Gastrocnemius medialis (tissue), 4 donors: Measurements from ENCODE around the gene ADGRV1. TPM values are rescaled to one million over a fixed set of nuclear protein-coding genes. Genes with fewer than 3 reads are reported as not detected.

Experiments
- ATAC-seq, 2 donors: fragments of 150-250 bp; one replicate each; pipeline ENCODE4 v1.9.1; 2016
- DNase-seq, 2 donors: peaks; one replicate each; pipeline ENCODE4 v3.0.0-alpha.2; 2019
- H3K27ac ChIP-seq, 4 donors: fragments of 200-600 bp; sonication (generic); 1 replicate in 1 of 4; 2 replicates in 3 of 4; pipeline ENCODE4 v1.5.1; 2016 to 2018; ENCODE audit warnings: mild to moderate bottlenecking in 2 of 4, moderate library complexity in 1 of 4
- H3K27me3 ChIP-seq, 3 donors: fragments of 200-600 bp; sonication (generic) in 2 of 3; 1 replicate in 1 of 3; 2 replicates in 2 of 3; pipeline versions ENCODE4 v1.5.1 to v1.6.0; 2016 to 2019; ENCODE audit warnings: mild to moderate bottlenecking in 1 of 3, moderate library complexity in 1 of 3
- H3K36me3 ChIP-seq, 2 donors: fragments of 200-600 bp; sonication (generic) in 1 of 2; one replicate each; pipeline ENCODE4 v1.5.1; 2017 to 2018
- H3K4me1 ChIP-seq, 2 donors: fragments of 200-600 bp; sonication (generic) in 1 of 2; one replicate each; pipeline ENCODE4 v1.5.1; 2016 to 2017; ENCODE audit warnings: mild to moderate bottlenecking in 2 of 2
- H3K4me3 ChIP-seq, 4 donors: fragments of 200-600 bp; sonication (generic) in 3 of 4; 1 replicate in 1 of 4; 2 replicates in 3 of 4; pipeline ENCODE4 v1.5.1; 2016 to 2019; ENCODE audit warnings: mild to moderate bottlenecking in 2 of 4
- H3K9me3 ChIP-seq, 3 donors: fragments of 200-600 bp; sonication (generic) in 2 of 3; 1 replicate in 1 of 3; 2 replicates in 2 of 3; pipeline ENCODE4 v1.5.1; 2016 to 2019
- POLR2A ChIP-seq, 2 donors: fragments of 450-650 bp; IDR thresholded peaks; one replicate each; pipeline ENCODE4 v1.6.1; 2017; ENCODE audit warnings: antibody characterized with exemption in 2 of 2, mild to moderate bottlenecking in 2 of 2, moderate library complexity in 2 of 2
- in situ Hi-C, 4 donors: fragments of 200-750 bp; cut with MboI; loops; one replicate each; pipeline versions ENCODE4 v1.15.0 to v1.8.0; 2017; ENCODE audit warnings: low sequenced_read_pairs in 4 of 4
- intact Hi-C: fragments of 100-400 bp; cut with DNase I; formaldehyde crosslinking; loops from one replicate; pipeline ENCODE4 v1.15.1; 2023; ENCODE audit warnings: low total_unique reads
- total RNA-seq, 4 donors: library from RNA; depleted of rRNA; stranded (reverse); fragments of >200 nt; gene quantifications; one replicate each; pipeline versions ENCODE4 v1.1.0 to v1.2.3, GENCODE V29; 2016
- TF ChIP-seq, protein P1 (sequence below), 5 experiments: fragments of 450-650 bp in 3 of 5; fragments of 200-600 bp in 2 of 5; sonication (generic) in 2 of 5; IDR thresholded peaks in 4 of 5; conservative IDR thresholded peaks in 1 of 5; 1 replicate in 4 of 5; 2 replicates in 1 of 5; pipeline ENCODE4 v1.5.1; 2016 to 2019; ENCODE audit warnings: antibody characterized with exemption in 5 of 5, mild to moderate bottlenecking in 3 of 5, moderate library complexity in 3 of 5

Gene ADGRV1
- total RNA-seq, 4 donors from 2014 or later: 0.22 to 0.41 TPM; not detected in 2

DNA sequence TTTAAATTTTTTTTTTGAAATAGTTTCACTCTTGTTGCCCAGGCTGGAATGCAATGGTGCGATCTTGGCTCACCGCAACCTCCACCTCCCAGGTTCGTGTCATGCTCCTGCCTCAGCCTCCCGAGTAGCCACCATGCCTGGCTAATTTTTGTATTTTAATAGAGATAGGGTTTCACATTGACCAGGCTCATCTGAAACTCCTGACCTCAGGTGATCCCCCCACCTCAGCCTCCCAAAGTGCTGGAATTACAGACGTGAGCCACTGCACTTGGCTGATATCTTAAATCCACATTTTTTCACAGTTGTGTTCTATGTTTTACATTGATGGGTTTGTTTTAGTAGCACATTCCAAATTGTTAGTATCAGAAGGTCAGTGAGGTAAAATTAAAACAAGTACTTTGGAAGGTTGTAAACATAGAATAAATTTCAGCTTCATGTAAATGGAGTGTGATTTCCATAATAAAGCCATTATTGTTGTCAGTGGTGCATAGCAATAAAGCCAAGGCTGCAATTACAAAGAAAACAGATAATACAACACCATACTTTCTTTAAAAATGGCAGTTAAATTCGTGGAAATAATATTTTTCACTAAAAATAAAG lies 537.3 kb downstream of the ADGRV1 start:
- intact Hi-C loops: no loop called here
- Histone ChIP-seq H3K36me3 (no peaks in the 10 kb centered on the region), H3K4me1 (peaks cover 0 to 9% of the 10 kb centered on the region in 2 donors), H3K4me3 (no peak overlapping the region), H3K27ac (no peak overlapping the region), H3K27me3 (no peaks in the 10 kb centered on the region), H3K9me3 (no peaks in the 10 kb centered on the region)
- TF ChIP-seq, protein P1, sequence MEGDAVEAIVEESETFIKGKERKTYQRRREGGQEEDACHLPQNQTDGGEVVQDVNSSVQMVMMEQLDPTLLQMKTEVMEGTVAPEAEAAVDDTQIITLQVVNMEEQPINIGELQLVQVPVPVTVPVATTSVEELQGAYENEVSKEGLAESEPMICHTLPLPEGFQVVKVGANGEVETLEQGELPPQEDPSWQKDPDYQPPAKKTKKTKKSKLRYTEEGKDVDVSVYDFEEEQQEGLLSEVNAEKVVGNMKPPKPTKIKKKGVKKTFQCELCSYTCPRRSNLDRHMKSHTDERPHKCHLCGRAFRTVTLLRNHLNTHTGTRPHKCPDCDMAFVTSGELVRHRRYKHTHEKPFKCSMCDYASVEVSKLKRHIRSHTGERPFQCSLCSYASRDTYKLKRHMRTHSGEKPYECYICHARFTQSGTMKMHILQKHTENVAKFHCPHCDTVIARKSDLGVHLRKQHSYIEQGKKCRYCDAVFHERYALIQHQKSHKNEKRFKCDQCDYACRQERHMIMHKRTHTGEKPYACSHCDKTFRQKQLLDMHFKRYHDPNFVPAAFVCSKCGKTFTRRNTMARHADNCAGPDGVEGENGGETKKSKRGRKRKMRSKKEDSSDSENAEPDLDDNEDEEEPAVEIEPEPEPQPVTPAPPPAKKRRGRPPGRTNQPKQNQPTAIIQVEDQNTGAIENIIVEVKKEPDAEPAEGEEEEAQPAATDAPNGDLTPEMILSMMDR (IDR thresholded peaks at IDR 0.05 in 4 of 5, conservative IDR thresholded peaks at IDR 0.05 in 1 of 5): no peak
- no peak for TF ChIP-seq POLR2A (IDR thresholded peaks at IDR 0.05)
- in situ Hi-C loops: loop anchor here in 3 of 4 donors (10.0 to 25.0 kb wide), 2 partner anchors 159 to 161 kb away; no protein-coding TSS in a partner anchor
- DNase-seq (no peak), ATAC-seq (no peak)

DNA sequence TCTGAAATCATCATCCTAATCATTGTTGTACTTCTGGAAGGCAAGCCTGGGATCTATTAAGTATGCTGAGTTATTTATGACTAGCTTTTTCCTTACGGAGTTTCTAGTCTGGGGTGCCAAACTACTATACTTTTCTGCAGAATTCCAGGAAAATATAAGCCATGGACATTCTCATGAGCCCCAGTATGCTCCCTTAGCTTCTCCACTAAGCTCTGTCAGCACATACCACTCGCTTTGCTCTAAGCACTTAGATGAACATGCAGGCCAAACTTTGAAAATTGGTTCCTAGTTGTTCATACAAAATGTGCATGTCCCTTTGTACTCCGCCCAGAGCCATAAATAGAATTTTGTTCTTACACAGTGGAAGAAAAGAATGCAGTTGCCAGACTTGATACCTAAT lies 539.9 kb downstream of the ADGRV1 start:
- intact Hi-C loops: no loop called here
- no peak for ATAC-seq

DNA sequence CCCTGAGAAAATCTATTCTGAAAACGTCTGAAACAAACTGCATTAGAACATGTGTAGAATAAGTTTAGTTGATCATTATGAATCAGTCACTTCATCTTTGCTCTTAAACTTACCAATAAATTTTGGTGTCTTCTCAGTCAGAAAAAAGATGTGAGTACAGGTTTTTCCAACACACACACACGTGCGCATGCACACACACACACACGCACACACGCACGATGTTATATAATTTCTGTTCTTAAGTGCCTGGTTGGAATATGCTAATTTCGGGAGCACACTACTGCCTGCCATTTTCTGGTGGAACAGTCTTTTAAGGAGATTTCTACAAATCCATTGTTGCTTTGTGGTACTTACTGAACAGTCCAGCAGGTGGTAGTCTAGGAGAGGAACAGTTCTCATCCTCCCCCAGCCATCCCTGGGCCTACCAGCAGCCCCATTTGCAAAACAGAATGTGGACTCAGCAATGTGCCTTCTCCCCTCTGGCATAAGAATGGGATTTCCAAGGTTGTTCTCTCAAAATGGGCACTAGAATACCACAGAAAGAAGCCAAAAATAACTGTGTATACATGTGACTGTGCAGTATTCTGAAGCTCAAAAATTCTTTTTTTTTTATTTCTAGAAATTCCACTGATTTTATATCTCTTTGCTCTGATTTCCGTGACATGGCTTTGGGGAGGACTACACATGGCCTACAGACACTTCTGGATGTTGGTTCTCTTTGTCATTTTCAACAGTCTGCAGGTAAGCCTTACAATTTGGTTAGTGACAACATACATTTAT lies 543.2 kb downstream of the ADGRV1 start:
- TF ChIP-seq, protein P1 (IDR thresholded peaks at IDR 0.05 in 4 of 5, conservative IDR thresholded peaks at IDR 0.05 in 1 of 5): peak; percentile 79 to 91 (median 81)
- TF ChIP-seq POLR2A (IDR thresholded peaks at IDR 0.05): no peak
- Histone ChIP-seq H3K36me3 (no peaks in the 10 kb centered on the region), H3K4me3 (no peak overlapping the region), H3K9me3 (no peaks in the 10 kb centered on the region), H3K27me3 (no peaks in the 10 kb centered on the region), H3K4me1 (peaks cover 0 to 9% of the 10 kb centered on the region in 2 donors), H3K27ac (no peak overlapping the region)
- DNase-seq (peak; percentile 46 to 61), ATAC-seq (peak; percentile 93 to 95)
- in situ Hi-C loops (loop anchor here (5.0 to 10.0 kb wide), 5 partner anchors 93 to 286 kb away; no protein-coding TSS in a partner anchor), intact Hi-C loops (loop anchor here (1.0 to 5.0 kb wide), 4 partner anchors 126 to 284 kb away; no protein-coding TSS in a partner anchor)

More for the DNA sequence above, 539.9 kb downstream of the ADGRV1 start:
- in situ Hi-C loops: loop anchor here in 3 of 4 donors (10.0 to 25.0 kb wide), 2 partner anchors 161 to 164 kb away; no protein-coding TSS in a partner anchor
- H3K4me1 ChIP-seq: peaks cover 0 to 9% of the 10 kb centered on the region in 2 donors
- H3K9me3 ChIP-seq: no peaks in the 10 kb centered on the region
- no peak for TF ChIP-seq POLR2A (IDR thresholded peaks at IDR 0.05)
- TF ChIP-seq, protein P1 (IDR thresholded peaks at IDR 0.05 in 4 of 5, conservative IDR thresholded peaks at IDR 0.05 in 1 of 5): no peak
- no peaks in the 10 kb centered on the region for H3K27me3 ChIP-seq
- H3K27ac ChIP-seq: no peak overlapping the region
- no peaks in the 10 kb centered on the region for H3K36me3 ChIP-seq
- H3K4me3 ChIP-seq: no peak overlapping the region
- no peak for DNase-seq

DNA sequence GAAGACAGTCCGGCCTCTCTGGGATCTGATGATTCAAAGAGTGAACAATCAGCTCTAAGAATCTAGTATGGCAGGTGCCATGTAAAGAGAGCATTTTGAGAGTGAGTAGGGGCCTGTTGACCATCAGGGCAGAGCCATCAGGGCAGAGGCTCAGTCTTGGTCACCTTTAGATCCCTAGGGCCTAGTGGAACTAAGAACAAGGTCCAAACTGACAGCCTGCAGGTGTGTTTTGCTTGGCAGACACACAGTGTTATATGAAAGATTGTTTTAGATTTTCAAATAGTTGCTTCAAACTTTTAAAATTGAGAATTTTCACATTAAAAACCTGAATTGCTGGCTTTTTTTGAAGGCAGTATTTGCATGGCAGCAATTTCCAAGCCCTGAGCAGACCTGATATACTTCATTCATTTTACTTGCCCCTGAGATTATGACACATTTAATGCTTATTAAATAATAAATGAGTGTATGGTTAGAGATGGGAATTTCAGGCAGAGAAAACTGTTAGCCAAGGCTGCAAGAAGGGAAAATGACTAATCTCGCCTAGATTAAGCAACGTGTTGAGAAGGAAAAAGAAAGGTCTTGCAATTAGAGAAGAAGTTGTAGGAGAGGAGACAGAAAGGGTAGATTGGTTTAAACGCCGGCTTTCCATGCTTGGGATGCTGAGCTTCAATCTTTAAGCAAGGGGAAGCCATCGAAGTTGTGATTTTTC lies 544.9 kb downstream of the ADGRV1 start:
- no peak for TF ChIP-seq POLR2A (IDR thresholded peaks at IDR 0.05)
- TF ChIP-seq, protein P1 (IDR thresholded peaks at IDR 0.05 in 4 of 5, conservative IDR thresholded peaks at IDR 0.05 in 1 of 5): no peak
- Histone ChIP-seq H3K4me1 (peaks cover 0 to 3% of the 10 kb centered on the region in 2 donors), H3K9me3 (no peaks in the 10 kb centered on the region), H3K36me3 (no peaks in the 10 kb centered on the region), H3K27ac (no peak overlapping the region), H3K4me3 (no peak overlapping the region), H3K27me3 (no peaks in the 10 kb centered on the region)
- in situ Hi-C loops (loop anchor here (5.0 to 10.0 kb wide), 5 partner anchors 91 to 284 kb away; no protein-coding TSS in a partner anchor), intact Hi-C loops (loop anchor here (5.0 kb wide), 2 partner anchors 124 to 236 kb away; no protein-coding TSS in a partner anchor)
- DNase-seq: no peak
- ATAC-seq: peak in 1 of 2 donors; percentile 31
